Measurements from ENCODE around the gene LRRC27. TPM values are rescaled to one million over a fixed set of nuclear protein-coding genes. Genes with fewer than 3 reads are reported as not detected.
A peak's percentile ranks its signal among the peaks of the same experiment; 100 is the strongest.

The LRRC27 gene
- total RNA-seq, 2 donors from 2014 or later = 5.8 to 6.1 TPM

- H3K4me3 ChIP-seq = no peak overlapping the region
- H3K36me3 ChIP-seq = no peaks in the 10 kb centered on the region
- H3K27me3 ChIP-seq = no peaks in the 10 kb centered on the region
- intact Hi-C loops (cut with DNase I) = no loop called here
- TF ChIP-seq CTCF (IDR thresholded peaks at IDR 0.05) = no peak
- peak overlapping the region; percentile 87 for H3K27ac ChIP-seq
- peak overlapping the region; percentile 84 to 93 for H3K9ac ChIP-seq (ENCODE audit: low read depth in 2 of 2, low read length in 2 of 2)
- no peaks in the 10 kb centered on the region for H3K9me3 ChIP-seq
- H3K4me1 ChIP-seq = peaks cover 39% of the 10 kb centered on the region
- no peak for DNase-seq
Measured at GRCh38 chr10:132421847-132422751, 90.1 kb downstream of the LRRC27 start.

- intact Hi-C loops (cut with DNase I) = no loop called here
- Histone ChIP-seq H3K27ac (no peak overlapping the region), H3K27me3 (no peaks in the 10 kb centered on the region), H3K9me3 (no peaks in the 10 kb centered on the region), H3K9ac (ENCODE audit: low read depth in 2 of 2, low read length in 2 of 2) (no peak overlapping the region), H3K4me3 (no peak overlapping the region), H3K36me3 (no peaks in the 10 kb centered on the region), H3K4me1 (peaks cover 29% of the 10 kb centered on the region)
- TF ChIP-seq CTCF (IDR thresholded peaks at IDR 0.05) = no peak
- DNase-seq = no peak
Measured at GRCh38 chr10:132422903-132423825, 91.2 kb downstream of the LRRC27 start.

- Histone ChIP-seq H3K4me1 (peaks cover 21% of the 10 kb centered on the region), H3K27me3 (no peaks in the 10 kb centered on the region), H3K36me3 (no peaks in the 10 kb centered on the region), H3K9me3 (no peaks in the 10 kb centered on the region), H3K9ac (ENCODE audit: low read depth in 2 of 2, low read length in 2 of 2) (no peak overlapping the region), H3K27ac (no peak overlapping the region), H3K4me3 (no peak overlapping the region)
- no peak for DNase-seq
- intact Hi-C loops (cut with DNase I) = no loop called here
- no peak for TF ChIP-seq CTCF (IDR thresholded peaks at IDR 0.05)
Measured at GRCh38 chr10:132423966-132424861, 92.2 kb downstream of the LRRC27 start.

GRCh38 chr10:132425029-132425756 lies 93.2 kb downstream of the LRRC27 start:
- intact Hi-C loops (cut with DNase I) = no loop called here
- no peaks in the 10 kb centered on the region for H3K9me3 ChIP-seq
- H3K4me1 ChIP-seq = peaks cover 28% of the 10 kb centered on the region
- H3K36me3 ChIP-seq = no peaks in the 10 kb centered on the region
- no peak for DNase-seq
- no peak overlapping the region for H3K9ac ChIP-seq (ENCODE audit: low read depth in 2 of 2, low read length in 2 of 2)
- no peak for TF ChIP-seq CTCF (IDR thresholded peaks at IDR 0.05)
- no peak overlapping the region for H3K27ac ChIP-seq
- no peaks in the 10 kb centered on the region for H3K27me3 ChIP-seq
- H3K4me3 ChIP-seq = no peak overlapping the region

All from colonic mucosa (tissue), 4 donors.